Activated T-cell treated with anti-CD3 and anti-CD28 coated beads, Interleukin-2, amount 50 U/mL, for 1 hour (primary cell): ENCODE data around the gene SLC12A4.

Experiments
- DNase-seq: peaks from one replicate; pipeline ENCODE4 v3.0.0-alpha.2; 2020

The SLC12A4 gene

GRCh38 chr16:67962135-67962534, 6.3 kb downstream of the SLC12A4 start:
- DNase-seq: no peak

- DNase-seq: no peak
These were observed 6.9 kb downstream of the SLC12A4 start for GRCh38 chr16:67961551-67961957.

- DNase-seq: no peak
These were observed 8.7 kb downstream of the SLC12A4 start for GRCh38 chr16:67959536-67960329.

- no peak for DNase-seq
These were observed 10.8 kb downstream of the SLC12A4 start for GRCh38 chr16:67957622-67958021.

GRCh38 chr16:67954421-67955196, 13.8 kb downstream of the SLC12A4 start:
- DNase-seq: no peak

- no peak for DNase-seq
These were observed 14.6 kb downstream of the SLC12A4 start for GRCh38 chr16:67953641-67954375.

GRCh38 chr16:67951485-67951884, 17.0 kb downstream of the SLC12A4 start:
- DNase-seq: no peak

- DNase-seq: no peak
These were observed 18.0 kb downstream of the SLC12A4 start for GRCh38 chr16:67950335-67950843.

- no peak for DNase-seq
These were observed 18.8 kb downstream of the SLC12A4 start for GRCh38 chr16:67949645-67950044.

GRCh38 chr16:67948015-67948414, 20.4 kb downstream of the SLC12A4 start:
- DNase-seq: no peak

- no peak for DNase-seq
These were observed 21.4 kb downstream of the SLC12A4 start for GRCh38 chr16:67946966-67947558.

GRCh38 chr16:67946128-67946569, 22.3 kb downstream of the SLC12A4 start:
- DNase-seq: no peak

GRCh38 chr16:67945392-67945933, 23.0 kb downstream of the SLC12A4 start:
- no peak for DNase-seq

- no peak for DNase-seq
These were observed 23.6 kb downstream of the SLC12A4 start for GRCh38 chr16:67944690-67945391.

- no peak for DNase-seq
These were observed 24.6 kb downstream of the SLC12A4 start, which contains the start of gene LCAT for GRCh38 chr16:67943619-67944504. TSS of gene LCAT (minus strand) at chr16:67944120. CDS start at chr16:67944101, 19 bp downstream.

- DNase-seq: no peak
These were observed 25.2 kb downstream of the SLC12A4 start for GRCh38 chr16:67943256-67943618.

GRCh38 chr16:67942510-67943255, 25.8 kb downstream of the SLC12A4 start:
- DNase-seq: no peak

GRCh38 chr16:67942200-67942509, 26.3 kb downstream of the SLC12A4 start:
- DNase-seq: peak; percentile 43

- no peak for DNase-seq
These were observed 26.8 kb downstream of the SLC12A4 start for GRCh38 chr16:67941469-67942199.
